Erythroblast (primary cell): ENCODE data around the gene MED13L.

Source experiments
- GATA1 ChIP-seq: IDR thresholded peaks from 2 replicates; pipeline ENCODE4 v1.6.1; 2011; ENCODE audit warnings: low read depth, mild to moderate bottlenecking, control low read depth, low read length, moderate library complexity
- POLR2A ChIP-seq: IDR thresholded peaks from 2 replicates; pipeline ENCODE4 v1.6.1; 2011; ENCODE audit warnings: mild to moderate bottlenecking, low read length

- TF ChIP-seq POLR2A, result no peak
- TF ChIP-seq GATA1, result no peak
Observed at GRCh38 chr12:116313194-116313927, 35.9 kb upstream of the MED13L start.
